Activated CD4-positive, alpha-beta T cell treated with anti-CD3 and anti-CD28 coated beads for 48 hours (primary cell): Measurements from ENCODE around the gene JARID2.

Experiments used
- DNase-seq: peaks from one replicate; pipeline ENCODE4 v3.0.0-alpha.2; 2020

JARID2 gene

DNA sequence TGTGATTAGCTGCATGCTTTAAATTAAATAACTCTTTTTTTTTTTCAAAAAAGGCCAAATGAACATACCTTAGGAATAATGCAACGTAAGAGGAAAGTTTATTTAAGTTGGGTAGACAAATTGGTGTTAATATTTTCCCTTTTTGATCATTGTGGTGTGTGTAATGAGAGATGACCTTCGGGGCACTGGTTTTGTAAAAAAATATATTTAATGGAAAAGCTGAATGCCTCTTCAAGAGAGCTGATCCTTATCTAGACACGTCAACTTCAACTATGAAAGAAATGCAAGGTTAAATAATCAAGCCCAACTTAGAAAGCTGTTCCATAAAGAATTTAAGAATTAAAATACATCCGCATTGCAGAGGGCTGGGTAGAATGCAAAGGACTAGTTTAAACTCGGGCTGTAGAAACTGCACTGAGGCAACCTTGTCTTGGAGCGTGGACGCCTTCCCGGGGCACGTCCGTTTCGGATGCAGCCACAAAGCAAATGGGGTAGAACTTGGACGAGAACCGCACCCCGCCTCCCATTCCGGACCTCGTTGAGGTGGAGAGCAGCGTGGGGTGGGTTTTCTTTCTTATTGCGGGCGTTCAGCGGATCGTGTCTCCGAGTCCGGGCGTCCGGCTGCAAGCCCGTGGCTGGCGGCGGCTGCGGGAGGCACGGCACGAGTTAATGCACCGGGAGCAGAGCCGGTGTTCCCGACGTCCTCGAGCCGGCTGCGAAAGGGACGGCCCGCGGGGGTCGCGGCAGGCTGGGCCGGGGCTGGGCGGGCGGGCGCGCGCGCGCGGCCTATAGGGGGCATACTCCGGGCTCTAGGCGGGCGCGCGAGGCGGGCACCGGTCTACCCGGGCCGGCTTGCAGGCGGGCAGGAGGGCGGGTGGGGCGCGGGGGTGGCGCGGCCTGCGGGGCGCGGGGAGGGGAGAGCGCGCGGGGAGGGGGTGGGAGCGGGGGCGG is 1.9 kb downstream of the JARID2 start:
- peak; percentile 72 for DNase-seq

DNA sequence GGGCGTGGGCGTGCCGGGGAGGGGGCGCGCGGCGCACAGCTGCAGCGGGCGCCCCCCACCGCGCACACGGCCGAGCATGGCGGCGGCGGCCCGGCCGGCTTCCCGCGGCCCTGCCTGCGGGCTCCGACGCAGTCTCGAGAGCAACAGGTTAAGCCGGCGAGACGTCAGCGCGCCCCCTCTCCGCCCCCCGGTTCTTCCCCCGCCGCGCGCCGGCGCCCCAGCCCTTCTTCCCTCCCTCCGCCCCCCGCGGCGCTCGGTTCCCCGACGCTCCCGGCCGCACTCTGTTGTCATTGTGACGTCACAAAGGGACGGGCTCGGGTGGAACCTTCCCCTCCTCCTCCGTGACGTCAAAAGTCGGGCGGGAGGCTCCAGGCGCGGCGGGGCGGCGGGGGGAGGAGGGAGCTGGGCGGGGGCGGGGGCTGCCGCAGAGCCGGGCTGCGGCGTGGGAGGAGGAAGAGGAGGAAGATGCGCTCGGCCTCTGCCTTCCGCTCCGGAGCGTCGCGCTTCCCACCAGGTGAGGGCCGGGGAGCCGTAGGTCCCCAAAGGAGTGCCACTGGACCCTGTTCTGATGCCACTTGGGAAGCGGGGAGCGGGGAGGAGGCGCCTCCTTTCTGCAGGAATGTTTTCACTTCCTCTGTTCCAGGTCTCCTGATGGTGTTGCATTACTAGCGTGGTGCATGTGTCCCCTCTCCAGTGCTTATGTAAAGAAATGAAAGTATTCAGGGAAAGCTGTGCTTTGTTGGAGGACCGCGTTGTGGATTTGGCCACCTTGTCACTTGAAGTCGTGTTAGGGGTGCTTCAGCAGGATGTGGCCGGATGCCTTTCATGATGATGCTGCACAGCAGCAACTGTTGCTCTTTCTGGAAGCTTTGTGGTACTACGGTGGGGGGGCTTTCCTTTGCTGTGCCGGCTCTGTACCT is 2.8 kb downstream of the JARID2 start:
- DNase-seq, result peak; percentile 95

DNA sequence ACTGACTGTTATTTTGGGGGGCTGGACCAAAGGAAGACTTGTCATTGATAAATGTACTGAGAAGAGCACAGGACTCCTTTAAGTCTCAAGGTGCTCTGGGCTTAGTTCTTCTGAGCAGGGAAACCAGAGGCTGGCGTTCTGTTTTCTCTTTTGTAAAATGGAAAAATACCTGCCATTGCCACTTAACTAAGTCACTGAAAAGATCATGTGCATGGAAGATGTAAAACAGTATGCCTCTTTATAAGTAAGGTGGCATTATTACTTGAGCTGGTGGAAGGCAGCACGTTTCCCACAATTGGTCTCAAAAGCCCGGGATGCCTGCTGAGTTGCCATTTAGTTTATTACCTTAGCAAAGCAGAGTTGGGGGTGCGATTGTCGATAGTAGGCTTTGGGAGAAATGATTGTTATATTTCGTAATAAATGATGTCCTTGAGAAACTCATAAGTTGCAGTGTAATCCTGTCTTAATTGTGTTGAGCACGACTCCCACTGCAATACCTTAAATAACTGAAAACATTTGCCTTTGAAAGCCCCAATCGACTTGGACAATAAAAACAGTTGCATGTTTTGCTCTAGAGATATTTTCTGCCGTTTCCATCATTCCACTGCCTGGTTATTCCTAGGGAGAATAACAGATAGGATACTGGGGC is 3.6 kb downstream of the JARID2 start:
- DNase-seq, result no peak

DNA sequence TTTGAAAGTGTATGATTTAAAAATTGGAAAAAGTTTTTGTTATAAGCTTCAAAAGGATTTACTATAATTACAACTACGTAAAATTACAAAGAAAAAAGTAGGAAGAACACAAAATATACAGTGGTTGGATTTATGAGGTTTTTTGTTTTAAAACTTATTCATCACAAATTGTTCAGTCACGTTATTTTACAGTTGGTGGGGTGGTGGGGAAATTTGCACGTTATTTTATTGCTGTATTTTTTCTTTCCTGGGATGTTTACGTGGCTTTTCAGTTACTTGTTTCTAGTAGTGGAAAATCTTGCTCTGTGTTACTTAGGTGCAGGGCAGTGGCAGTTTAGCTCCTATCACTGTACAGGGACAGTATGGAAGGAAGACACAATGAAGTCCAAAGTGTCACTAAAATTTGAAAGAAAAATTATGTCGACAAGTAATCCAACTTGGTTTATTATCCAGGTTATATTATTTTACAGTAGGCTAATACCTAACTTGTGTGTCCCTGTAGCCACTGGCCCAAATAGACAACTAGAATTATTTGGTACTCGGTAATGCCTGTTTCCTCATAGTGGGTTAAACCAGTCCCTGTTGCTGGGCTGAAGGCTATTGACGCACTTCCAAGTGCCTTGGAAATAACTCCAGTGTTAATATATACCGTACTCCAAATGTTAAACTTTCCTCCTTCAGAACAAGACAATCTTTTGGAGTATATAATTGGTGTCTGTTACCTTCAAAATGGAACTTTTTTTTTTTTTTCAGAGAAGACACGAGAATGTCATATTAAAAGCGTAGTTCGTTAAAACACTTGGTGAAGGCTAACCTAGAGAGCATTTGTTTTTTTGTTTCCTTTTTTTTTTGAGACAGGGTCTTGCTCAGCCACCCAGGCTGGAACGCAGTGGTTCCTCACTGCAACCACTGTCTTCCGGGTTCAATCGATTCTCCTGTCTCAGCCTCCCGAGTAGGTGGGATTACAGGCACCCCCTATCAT is 4.6 kb downstream of the JARID2 start:
- DNase-seq, result no peak

DNA sequence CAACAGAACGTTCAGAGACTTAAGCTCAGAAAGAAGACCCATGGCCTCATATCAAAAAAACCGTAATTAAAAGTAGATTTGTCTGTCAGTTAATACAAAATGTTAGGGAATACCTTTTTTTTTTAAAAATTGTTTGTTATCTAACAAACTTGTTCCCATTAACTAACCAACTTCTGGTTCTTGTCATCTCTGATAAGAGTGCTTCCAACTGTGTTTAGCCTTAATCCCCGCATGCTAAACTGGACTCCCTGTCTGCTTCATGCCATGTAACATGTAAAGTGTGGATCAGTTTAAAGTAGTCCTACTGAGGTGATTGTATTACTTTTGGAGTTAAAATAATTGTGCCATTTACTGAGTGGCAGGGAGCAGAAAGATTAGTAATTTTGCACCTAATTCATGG is 6.3 kb downstream of the JARID2 start:
- no peak for DNase-seq

DNA sequence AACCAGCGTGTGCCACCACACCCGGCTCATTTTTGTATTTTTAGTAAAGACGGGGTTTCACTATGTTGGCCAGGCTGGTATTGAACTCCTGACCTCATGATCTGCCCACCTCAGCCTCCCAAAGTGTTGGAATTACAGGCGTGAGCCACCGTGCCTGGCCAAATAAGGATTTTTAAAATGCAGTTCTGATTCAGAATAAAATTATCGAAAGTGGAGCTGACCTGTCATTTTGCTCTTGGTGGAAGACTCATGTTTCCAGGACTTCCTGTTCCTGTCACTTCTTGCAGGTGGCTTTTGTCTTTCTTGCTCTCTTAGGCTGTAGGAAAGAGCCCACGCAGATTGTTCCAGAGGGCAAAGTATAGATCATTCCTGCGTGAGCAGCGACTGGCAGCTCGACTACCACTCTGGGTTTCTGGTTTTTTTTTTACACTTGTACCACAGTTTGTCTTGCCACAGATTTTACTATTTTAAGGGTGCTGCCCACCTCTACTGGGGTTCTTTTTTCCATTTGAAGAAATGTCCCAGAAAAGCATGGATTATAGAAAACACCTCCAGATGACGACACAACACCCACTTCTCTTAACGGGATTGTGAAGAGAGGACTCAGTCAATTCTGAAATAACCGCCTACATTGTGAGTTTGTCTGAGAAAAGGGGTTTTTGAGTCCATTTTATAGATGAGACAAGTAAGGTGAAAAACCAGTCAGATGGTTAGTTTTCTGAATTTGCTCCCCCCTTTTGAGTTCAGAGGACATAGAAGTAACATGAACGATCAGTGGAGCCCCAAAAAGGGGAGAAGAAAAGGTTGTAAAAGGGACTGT is 7.5 kb downstream of the JARID2 start:
- DNase-seq, result peak; percentile 55

DNA sequence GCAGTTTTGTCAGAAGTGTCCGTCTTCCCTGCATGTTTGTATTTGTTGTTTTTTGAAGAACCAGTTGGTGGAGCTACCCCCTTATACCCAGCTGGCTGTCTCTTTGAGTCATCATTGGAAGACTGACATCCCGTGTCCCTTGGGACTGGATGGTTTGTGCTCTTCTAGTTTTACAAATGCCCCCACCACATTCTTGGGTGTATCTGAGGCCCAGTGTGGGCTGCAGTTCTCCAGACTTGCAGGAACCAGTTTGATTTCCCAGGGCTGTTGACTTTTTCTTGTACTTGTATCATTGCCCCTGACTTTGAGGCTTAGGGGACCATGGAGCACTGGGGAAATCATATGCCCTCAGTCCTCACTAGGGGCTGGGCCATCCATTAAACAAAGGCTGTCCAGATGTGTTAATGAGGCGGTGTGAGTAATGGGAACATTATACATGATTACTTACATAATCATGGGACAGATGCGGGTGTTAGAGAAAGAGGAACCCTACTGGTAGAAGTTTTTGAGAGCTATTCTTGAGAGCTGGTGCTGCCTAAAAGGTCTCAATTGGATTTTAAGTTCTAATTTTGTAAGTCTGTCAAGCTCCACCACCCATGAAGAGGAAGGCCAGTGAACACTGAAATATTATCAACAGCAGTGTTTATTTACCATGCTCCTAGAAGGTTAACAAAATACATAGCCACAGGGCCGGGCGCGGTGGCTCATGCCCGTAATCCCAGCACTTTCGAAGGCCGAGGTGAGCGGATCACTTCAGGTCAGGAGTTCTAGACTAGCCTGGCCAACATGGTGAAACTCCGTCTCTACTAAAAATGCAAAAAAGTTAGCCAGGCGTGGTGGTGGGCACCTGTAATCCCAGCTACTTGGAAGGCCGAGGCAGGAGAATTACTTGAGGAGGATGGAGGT is 8.5 kb downstream of the JARID2 start:
- no peak for DNase-seq

DNA sequence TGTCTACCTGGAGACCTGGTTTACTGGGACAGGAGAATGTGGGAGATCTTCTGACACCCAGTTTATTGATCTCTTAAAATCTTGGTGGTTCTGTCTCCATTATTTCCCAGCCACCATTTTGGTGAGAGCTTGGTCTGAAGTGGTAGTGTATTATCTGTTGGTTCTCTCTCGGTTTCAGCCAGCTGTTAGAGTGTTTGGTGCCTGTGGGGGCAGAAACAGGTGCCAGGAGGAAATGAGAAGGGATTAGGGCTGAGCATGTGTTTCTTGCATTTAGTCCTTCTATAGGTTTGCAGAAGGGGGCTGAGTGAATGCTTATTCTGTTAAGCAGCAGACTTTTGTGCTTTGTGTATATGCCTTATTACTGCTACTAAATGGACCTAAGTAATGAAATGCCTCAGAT is 9.6 kb downstream of the JARID2 start:
- DNase-seq, result no peak

DNA sequence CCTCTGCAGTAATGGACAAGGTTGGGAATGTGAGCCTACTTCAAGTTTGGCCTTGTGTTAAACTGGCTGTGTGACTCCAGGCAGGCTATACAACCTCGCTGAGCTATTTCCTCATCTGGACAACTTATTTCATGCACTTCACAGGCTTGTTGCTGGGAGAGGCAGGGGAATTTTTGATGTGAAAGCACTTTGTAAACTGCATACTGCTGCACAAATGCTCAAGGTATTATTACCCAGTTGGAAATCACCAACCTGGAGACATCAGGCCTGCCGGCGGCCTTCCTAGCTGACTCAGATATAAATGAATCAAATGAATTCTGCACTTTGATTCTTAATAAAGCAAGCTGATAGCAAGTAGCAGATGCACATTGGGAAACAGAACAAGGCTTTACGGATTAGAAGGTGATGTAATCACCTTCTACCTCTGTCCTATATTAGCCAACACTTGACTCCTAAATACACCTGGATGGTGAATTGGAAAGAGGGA is 10.1 kb downstream of the JARID2 start:
- DNase-seq, result no peak

DNA sequence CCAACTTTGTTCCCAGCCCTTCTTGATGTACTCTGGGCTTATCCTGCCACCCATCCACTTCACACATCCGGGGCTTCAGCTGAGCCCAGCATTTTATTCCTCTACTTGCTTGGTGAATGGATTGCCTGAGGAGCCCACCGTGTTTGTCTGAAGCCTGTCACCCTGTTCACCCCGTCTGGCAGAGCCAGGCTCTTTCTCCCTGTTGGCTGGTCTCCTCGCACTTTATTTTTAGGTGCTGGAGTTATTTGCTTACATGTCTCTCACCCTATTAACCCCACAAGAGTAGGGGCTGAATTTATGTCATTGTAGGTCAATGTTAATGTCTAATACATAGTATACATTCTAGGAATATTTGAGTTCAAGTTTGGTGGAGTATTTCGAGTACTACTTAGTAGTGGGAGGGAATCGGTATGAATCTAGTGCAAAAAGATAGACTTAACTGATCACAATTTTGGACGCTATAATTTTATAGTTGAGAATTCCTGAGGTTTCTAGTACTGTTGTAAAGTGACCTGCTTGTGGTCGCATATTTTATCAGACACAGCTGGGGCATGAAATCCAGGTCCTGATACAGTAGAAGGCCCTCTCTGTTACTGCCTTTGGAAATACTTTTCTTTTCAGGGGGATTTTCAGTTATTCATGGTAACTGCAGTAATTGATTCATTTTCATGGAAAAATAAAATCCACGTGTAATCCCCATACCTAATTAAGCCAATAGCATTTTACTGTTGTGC is 10.8 kb downstream of the JARID2 start:
- DNase-seq, result no peak

DNA sequence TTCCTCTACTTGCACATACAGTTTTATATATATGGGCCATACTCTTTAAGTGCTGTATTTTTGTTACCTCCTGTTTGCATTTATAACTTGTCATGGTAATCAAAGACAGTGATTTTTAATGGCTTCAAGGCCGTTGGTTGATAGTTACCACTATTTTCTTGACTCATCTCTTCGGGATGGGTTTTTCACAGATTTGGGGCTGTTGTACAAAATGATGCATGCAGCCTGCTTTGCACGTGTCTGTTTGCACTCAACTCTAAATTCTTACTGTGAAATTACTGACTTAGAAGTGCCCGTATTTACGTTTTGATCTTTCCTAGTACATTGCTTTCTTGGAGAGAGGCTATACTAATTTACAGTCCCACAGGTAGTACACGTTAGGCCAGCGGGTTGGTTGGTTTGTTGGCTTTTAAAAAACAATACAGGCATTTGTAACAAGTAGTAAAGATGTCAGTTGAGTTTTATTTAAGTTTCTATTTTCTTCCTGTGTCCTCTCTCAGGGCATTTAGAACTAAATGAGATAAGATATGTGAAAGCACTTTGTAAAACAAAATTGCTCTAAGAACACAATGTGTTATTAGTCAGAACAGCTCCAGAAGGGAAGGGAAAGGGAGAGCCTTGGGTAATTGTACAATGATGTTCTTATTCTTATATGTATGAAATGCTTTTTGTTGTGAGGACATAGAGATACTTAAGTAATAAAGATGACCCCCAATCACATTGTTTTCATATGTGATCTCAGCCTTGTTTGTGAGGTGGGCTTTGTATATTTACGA is 11.7 kb downstream of the JARID2 start:
- DNase-seq, result no peak

DNA sequence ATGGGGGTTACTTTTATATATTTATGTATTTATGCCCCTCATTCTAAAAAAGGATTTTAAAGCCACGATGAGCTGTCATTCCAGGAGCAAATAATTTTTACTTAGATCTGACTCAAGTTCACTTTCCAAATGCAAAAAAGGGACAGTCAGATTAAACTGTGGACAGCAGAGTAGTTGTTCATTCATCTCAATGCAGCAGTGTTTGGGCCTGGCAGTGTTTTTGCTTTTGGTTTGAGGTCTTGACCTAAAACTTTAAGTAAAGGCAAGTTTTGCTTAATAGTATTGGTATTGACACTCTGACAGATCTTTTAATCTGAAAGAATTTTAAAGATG is 13.9 kb downstream of the JARID2 start:
- no peak for DNase-seq

DNA sequence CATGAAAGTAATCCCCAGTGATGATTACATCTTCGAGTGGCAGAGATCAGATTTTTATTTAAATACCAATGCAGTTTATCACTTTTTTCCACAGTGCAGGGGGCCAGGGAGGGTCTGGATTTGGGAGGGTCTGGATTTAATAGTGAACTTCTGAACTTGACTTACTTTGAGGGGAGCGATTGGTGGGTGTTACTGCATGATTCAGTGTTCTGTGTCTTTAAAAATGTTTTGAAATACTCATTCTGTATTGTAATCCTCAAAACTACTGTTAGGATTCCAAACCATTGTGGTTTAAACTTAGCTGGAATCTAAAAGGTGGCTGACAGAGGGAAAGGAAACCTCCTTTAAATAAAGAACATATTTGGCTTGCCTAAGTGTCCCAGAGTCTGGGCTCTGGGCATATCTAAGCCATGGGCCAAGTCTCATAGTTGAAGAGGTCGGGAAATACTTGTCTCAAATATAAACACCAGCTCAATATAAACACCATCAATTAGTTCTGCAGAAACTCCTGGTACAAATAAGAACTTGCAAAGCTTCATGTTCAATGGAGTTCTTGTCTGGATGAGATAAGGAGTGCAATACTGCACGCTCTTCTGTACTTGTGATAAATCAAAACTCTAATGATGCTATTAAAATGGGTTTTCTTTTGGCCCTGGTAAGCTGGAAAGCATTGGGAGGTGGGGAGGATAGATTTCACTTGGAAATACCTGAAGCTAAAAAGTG is 14.4 kb downstream of the JARID2 start:
- DNase-seq, result no peak

DNA sequence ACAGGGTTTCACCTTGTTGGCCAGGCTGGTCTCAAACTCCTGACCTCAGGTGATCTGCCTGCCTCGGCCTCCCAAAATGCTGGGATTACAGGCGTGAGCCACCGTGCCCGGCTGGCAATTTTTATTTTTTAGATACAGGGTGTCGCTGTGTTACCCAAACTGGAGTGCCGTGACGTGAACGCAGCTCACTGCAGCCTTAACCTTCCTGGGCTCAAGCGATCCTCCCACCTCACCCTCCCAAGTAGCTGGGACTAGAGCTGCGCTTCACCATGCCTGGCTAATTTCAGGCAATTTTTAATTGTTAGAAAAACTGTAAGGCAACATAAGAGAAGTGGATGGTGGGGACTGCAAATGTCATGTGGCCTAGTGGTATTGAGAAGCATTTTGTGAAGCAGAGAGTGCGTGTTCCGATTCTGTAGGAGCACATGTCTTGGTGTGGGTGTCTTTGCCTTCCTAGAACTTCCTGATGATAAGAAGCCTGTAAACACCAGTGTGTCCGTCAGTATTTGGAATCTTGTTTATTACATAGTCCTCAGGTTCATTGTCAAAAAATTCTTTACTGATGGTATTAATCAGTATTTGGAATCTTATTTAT is 18.0 kb downstream of the JARID2 start:
- no peak for DNase-seq

DNA sequence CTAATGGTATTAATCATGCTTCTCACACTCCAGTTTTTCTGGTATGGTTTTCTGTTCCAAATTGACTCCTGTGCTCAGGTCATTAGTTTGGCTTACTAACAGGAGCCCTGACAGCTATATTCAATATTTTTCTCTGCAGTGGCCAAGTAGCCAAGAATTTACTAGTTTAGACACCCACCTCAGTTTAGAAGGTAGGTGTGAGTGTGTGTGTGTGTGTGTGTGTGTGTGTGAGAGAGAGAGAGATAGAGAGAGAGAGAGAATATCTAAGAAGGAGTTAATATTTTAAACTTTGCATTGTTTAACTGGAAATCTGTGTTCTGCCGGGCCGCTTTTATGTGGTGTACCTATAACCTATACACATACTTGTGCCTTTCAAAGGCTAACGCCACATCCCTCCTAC is 18.5 kb downstream of the JARID2 start:
- DNase-seq, result no peak

DNA sequence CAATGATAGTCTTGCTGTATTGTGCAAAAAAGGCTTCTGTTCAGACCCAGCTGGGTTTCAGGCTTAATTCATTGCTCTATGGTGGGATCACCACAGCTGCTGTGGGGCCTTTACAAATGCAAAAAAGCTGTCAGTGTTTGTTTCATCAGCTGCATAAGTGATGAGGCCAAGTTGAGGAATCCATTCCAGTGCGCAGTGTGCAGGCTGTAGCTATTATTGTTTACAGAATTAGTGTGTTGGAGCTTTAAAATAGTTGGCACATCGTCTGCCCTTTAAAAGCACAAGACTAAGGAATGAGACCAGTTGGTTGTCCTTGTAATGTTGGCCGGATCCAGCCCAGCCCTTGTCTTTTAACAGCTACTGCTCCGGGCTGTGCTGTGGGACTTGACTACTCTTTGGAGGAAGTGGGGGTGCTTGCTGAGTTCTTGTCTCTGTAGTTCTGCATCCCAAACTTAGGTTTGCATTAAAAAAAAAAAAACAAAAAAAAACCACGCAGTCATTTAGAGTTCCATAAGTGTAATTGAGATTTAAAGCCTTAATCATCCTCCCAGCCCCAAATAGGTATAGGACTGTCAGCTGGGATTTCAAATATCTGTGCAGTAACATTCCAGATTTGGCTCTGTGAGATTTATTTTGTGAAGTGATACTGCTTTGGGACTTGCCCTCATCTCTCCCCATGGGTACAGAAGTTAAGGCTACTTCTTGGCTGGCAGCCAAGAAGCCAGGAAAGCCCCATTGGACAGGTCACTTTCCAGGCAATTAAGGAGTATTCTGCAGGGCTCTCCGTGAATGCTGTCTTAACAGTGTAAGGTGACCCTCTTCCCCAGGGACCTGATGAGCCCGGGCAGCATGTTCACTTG is 19.3 kb downstream of the JARID2 start:
- DNase-seq, result no peak
